Pancreas (tissue), 10 donors: ENCODE results near the gene MCC. TPM values are rescaled to one million over a fixed set of nuclear protein-coding genes. Genes with fewer than 3 reads are reported as not detected.

Experiments
- ATAC-seq, 4 donors: fragments of 200-7000 bp; cut with Tn5 transposase; one replicate each; pipeline versions ENCODE4 v1.8.0 to v1.9.1; 2020; ENCODE audit warnings: mild to moderate bottlenecking in 4 of 4, moderate library complexity in 4 of 4
- DNase-seq, 6 donors: peaks; one replicate each; pipeline ENCODE4 v3.0.0-alpha.2; 2020
- FAIRE-seq: peaks from 2 replicates; lab custom pipeline; 2012; peaks lifted over from hg19 to GRCh38; lab: Jason Lieb, UNC
- H3K27ac ChIP-seq, 4 donors: fragments of 200-600 bp; sonication (generic); 1 replicate in 3 of 4; 2 replicates in 1 of 4; pipeline versions ENCODE4 v1.5.0 to v1.8.0; 2020
- H3K27me3 ChIP-seq, 4 donors: fragments of 200-600 bp; one replicate each; pipeline ENCODE4 v1.8.0; 2021
- H3K36me3 ChIP-seq, 3 donors: fragments of 200-600 bp; sonication (generic) in 1 of 3; one replicate each; pipeline versions ENCODE4 v1.5.0 to v1.8.0; 2020 to 2021
- H3K4me1 ChIP-seq, 3 donors: fragments of 200-600 bp; one replicate each; pipeline ENCODE4 v1.8.0; 2021
- H3K4me3 ChIP-seq, 4 donors: fragments of 200-600 bp; sonication (generic) in 2 of 4; one replicate each; pipeline versions ENCODE4 v1.5.0 to v1.8.0; 2020 to 2021
- H3K9me3 ChIP-seq, 4 donors: fragments of 200-600 bp; one replicate each; pipeline ENCODE4 v1.8.0; 2021
- CTCF ChIP-seq, 4 donors: fragments of 200-600 bp; sonication (generic) in 3 of 4; IDR thresholded peaks; one replicate each; pipeline versions ENCODE4 v1.5.0 to v1.8.0; 2021; ENCODE audit warnings: antibody characterized with exemption in 4 of 4
- WGBS, 2 donors: extraction: QIAGEN DNeasy Blood & Tissue Kit; methylation state at CpG; one replicate each; pipeline ENCODE4 v1.1.7; 2013; 5-methylcytosine and 5-hydroxymethylcytosine counted together
- intact Hi-C, 3 donors: fragments of 100-400 bp; cut with DNase I; formaldehyde crosslinking; loops; one replicate each; pipeline versions ENCODE4 v1.11.1 to v1.14.2; 2022
- polyA plus RNA-seq, 2 donors: library from polyadenylated mRNA; stranded (reverse); fragments of 200-250 nt; gene quantifications; one replicate each; pipeline ENCODE4 v1.2.3, GENCODE V29; 2013
- total RNA-seq, 6 donors: library from RNA; stranded (reverse); fragmentation: NEBNext Ultra II Directional in 4 of 6; extraction: Animal tissue kit (Norgen Biotek cat#: 25700) in 4 of 6; gene quantifications; one replicate each; pipeline versions ENCODE4 v1.2.1 to v1.2.4, GENCODE V29; 2021 to 2023
- donor health status: healthy with polysubstance abuse.
- donor health status: DM: no; HTN: no; CAD: no; lungs with moderate emphysema.
- donor health status: DM: no; HTN: no; CAD: no.
- donor health status: control.
- donor health status: control.
- donor health status: Bipolar disorder and iron deficiency.
- donor health status: DM: yes; HTN: yes; CAD: no.
- donor health status: DM: no; HTN: no; CAD: no.
- donor health status: DM: no; HTN: no; CAD: no.
- donor health status: DM: yes; HTN: yes; CAD: no.

Gene MCC
- total and polyA plus RNA-seq, 8 donors, result 1.3 to 8.3 (median 4.0) TPM

- H3K36me3 ChIP-seq, result no peaks in the 10 kb centered on the region
- no peak for TF ChIP-seq CTCF (IDR thresholded peaks at IDR 0.05)
- H3K9me3 ChIP-seq, result no peaks in the 10 kb centered on the region
- H3K4me1 ChIP-seq, result peaks cover 0 to 5% (median 5%) of the 10 kb centered on the region in 3 donors
- H3K4me3 ChIP-seq, result no peak overlapping the region
- H3K27ac ChIP-seq, result no peak overlapping the region
- ATAC-seq (no peak), FAIRE-seq (no peak), DNase-seq (no peak)
- 83 to 94% methylated on average over 4 of the region's 4 CpGs for WGBS, 2 donors
- no peaks in the 10 kb centered on the region for H3K27me3 ChIP-seq
- intact Hi-C loops, result loop anchor here in 1 of 3 donors (10.0 kb wide), 2 partner anchors 120 to 220 kb away; no protein-coding TSS in a partner anchor
These were observed 103.4 kb downstream of the MCC start for GRCh38 chr5:113384782-113385285.

- H3K27me3 ChIP-seq, result no peaks in the 10 kb centered on the region
- DNase-seq (no peak), ATAC-seq (no peak), FAIRE-seq (no peak)
- no peak overlapping the region for H3K27ac ChIP-seq
- no peak overlapping the region for H3K4me3 ChIP-seq
- H3K4me1 ChIP-seq, result peaks cover 0 to 5% (median 5%) of the 10 kb centered on the region in 3 donors
- TF ChIP-seq CTCF (IDR thresholded peaks at IDR 0.05), result no peak
- H3K9me3 ChIP-seq, result no peaks in the 10 kb centered on the region
- intact Hi-C loops, result loop anchor here in 1 of 3 donors (10.0 kb wide), 2 partner anchors 122 to 222 kb away; no protein-coding TSS in a partner anchor
- WGBS, 2 donors, result 87 to 96% methylated on average over 1 of the region's 1 CpG
- H3K36me3 ChIP-seq, result no peaks in the 10 kb centered on the region
These were observed 105.5 kb downstream of the MCC start for GRCh38 chr5:113382731-113383130.

GRCh38 chr5:113381791-113382190 is 106.5 kb downstream of the MCC start:
- ATAC-seq, result no peak
- DNase-seq, result no peak
- Histone ChIP-seq H3K4me3 (no peak overlapping the region), H3K4me1 (peaks cover 0 to 5% (median 5%) of the 10 kb centered on the region in 3 donors), H3K36me3 (no peaks in the 10 kb centered on the region), H3K9me3 (no peaks in the 10 kb centered on the region), H3K27ac (no peak overlapping the region), H3K27me3 (no peaks in the 10 kb centered on the region)
- TF ChIP-seq CTCF (IDR thresholded peaks at IDR 0.05), result no peak
- intact Hi-C loops, result loop anchor here in 1 of 3 donors (10.0 kb wide), 2 partner anchors 123 to 223 kb away; no protein-coding TSS in a partner anchor
- no peak for FAIRE-seq

- FAIRE-seq, result no peak
- Histone ChIP-seq H3K27me3 (no peaks in the 10 kb centered on the region), H3K9me3 (no peaks in the 10 kb centered on the region), H3K27ac (no peak overlapping the region), H3K36me3 (no peaks in the 10 kb centered on the region), H3K4me3 (no peak overlapping the region), H3K4me1 (peaks cover 0 to 5% (median 5%) of the 10 kb centered on the region in 3 donors)
- DNase-seq, result no peak
- ATAC-seq, result peak in 1 of 4 donors; percentile 21
- no peak for TF ChIP-seq CTCF (IDR thresholded peaks at IDR 0.05)
- WGBS, 2 donors, result 75 to 76% methylated on average over 3 of the region's 3 CpGs
- intact Hi-C loops, result loop anchor here in 1 of 3 donors (10.0 kb wide), 2 partner anchors 124 to 224 kb away; no protein-coding TSS in a partner anchor
These were observed 107.4 kb downstream of the MCC start for GRCh38 chr5:113380807-113381326.
